Caco-2 (cell line): ENCODE measurements around the gene ANGPTL2. TPM values are rescaled to one million over a fixed set of nuclear protein-coding genes. Genes with fewer than 3 reads are reported as not detected.

ENCODE experiments used
- BruUV-seq: library from RNA; stranded (reverse); fragments of 400-500 nt; replicated peaks from 2 replicates; lab custom pipeline; 2021; lab: Mats Ljungman, UMichigan
- CTCF ChIA-PET: fragments of 300-600 bp; sonication (Branson Sonifier 250); formaldehyde crosslinking; loops from one replicate; lab custom pipeline; 2022; ENCODE audit warnings: antibody characterized with exemption; lab: Charles Lee
- POLR2A ChIA-PET: fragments of 300-600 bp; sonication (Branson Sonifier 250); formaldehyde crosslinking; loops from one replicate; lab custom pipeline; 2022; ENCODE audit warnings: antibody characterized with exemption; lab: Charles Lee
- DNase-seq, 2 experiments: peaks; one replicate each; pipeline versions ENCODE4 v3.0.0 to v3.0.0-alpha.2; 2020 to 2022
- H3K27me3 ChIP-seq: replicated peaks from 2 replicates; pipeline ENCODE4 v1.6.0; 2011; ENCODE audit warnings: low read length; ENCODE audit not compliant: control insufficient read depth, insufficient read depth
- H3K36me3 ChIP-seq: 2 replicates; pipeline ENCODE4 v1.5.1; 2011; ENCODE audit warnings: low read length; ENCODE audit not compliant: control insufficient read depth, insufficient read depth
- H3K4me1 ChIP-seq: fragments of 250-450 bp; sonication (Bioruptor Pico); 2 replicates; pipeline ENCODE4 v1.5.1; 2020; ENCODE audit warnings: mild to moderate bottlenecking
- H3K4me3 ChIP-seq: 2 replicates; pipeline ENCODE4 v1.5.1; 2011; ENCODE audit warnings: low read depth, mild to moderate bottlenecking, control low read depth, low read length
- H3K9me3 ChIP-seq: fragments of 250-450 bp; sonication (Bioruptor Pico); 2 replicates; pipeline ENCODE4 v1.5.1; 2020; ENCODE audit warnings: mild to moderate bottlenecking, moderate library complexity
- H3K27ac Mint-ChIP-seq: one replicate; pipeline ENCODE4 v1.8.0; 2022; ENCODE audit warnings: mixed read lengths; ENCODE audit not compliant: unreplicated experiment
- H3K27me3 Mint-ChIP-seq: one replicate; pipeline ENCODE4 v1.8.0; 2022; ENCODE audit warnings: mixed read lengths; ENCODE audit not compliant: insufficient read depth, unreplicated experiment
- H3K36me3 Mint-ChIP-seq: one replicate; pipeline ENCODE4 v1.8.0; 2022; ENCODE audit warnings: mild to moderate bottlenecking, mixed read lengths; ENCODE audit not compliant: insufficient read depth, unreplicated experiment
- H3K4me1 Mint-ChIP-seq: one replicate; pipeline ENCODE4 v1.8.0; 2022; ENCODE audit warnings: low read depth, mixed read lengths; ENCODE audit not compliant: unreplicated experiment
- H3K4me3 Mint-ChIP-seq: one replicate; pipeline ENCODE4 v1.8.0; 2022; ENCODE audit warnings: mild to moderate bottlenecking, moderate library complexity, mixed read lengths; ENCODE audit not compliant: unreplicated experiment
- H3K9me3 Mint-ChIP-seq: one replicate; pipeline ENCODE4 v1.8.0; 2022; ENCODE audit warnings: mixed read lengths; ENCODE audit not compliant: unreplicated experiment
- intact Hi-C: fragments of 100-400 bp; cut with micrococcal nuclease; formaldehyde crosslinking; loops from one replicate; pipeline ENCODE4 v1.10.0; 2022; ENCODE audit not compliant: unreplicated experiment
- total RNA-seq: library from RNA; stranded (reverse); gene quantifications from 2 replicates; pipeline ENCODE4 v1.2.3, GENCODE V29; 2022
- TF ChIP-seq, protein P1 (sequence below), 2 experiments: fragments of 200-600 bp in 1 of 2; IDR thresholded peaks; 1 replicate in 1 of 2; 2 replicates in 1 of 2; pipeline versions ENCODE4 v1.5.1 to v1.8.0; 2011 to 2022; ENCODE audit warnings: antibody characterized with exemption in 1 of 2, control low read depth in 1 of 2, inconsistent platforms in 1 of 2, low read depth in 1 of 2, low read length in 1 of 2, mild to moderate bottlenecking in 1 of 2, moderate library complexity in 1 of 2; ENCODE audit not compliant: insufficient read depth in 1 of 2, severe bottlenecking in 1 of 2, unreplicated experiment in 1 of 2

The ANGPTL2 gene
- total RNA-seq, 1 experiment from 2014 or later, result not detected

DNA sequence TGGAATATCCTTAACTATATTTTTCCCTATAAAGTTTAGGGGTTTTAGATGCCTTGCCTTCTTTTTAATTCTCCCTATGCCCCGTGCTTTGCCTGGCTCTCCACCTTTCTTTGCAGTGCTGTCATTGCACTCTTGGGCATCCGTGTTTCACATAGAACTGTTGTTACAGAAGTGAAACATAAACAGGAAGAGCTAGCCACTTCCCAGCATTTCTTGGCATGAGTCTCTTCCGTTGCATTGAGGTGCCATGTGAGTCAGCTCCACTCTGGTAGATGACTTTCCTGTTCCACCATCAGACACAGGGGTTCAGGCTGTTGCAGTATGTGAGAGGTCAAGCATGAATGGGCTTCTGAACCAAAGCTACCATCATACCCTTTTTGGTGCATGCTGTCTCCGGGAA, 73.4 kb downstream of the ANGPTL2 start:
- TF ChIP-seq, protein P1, sequence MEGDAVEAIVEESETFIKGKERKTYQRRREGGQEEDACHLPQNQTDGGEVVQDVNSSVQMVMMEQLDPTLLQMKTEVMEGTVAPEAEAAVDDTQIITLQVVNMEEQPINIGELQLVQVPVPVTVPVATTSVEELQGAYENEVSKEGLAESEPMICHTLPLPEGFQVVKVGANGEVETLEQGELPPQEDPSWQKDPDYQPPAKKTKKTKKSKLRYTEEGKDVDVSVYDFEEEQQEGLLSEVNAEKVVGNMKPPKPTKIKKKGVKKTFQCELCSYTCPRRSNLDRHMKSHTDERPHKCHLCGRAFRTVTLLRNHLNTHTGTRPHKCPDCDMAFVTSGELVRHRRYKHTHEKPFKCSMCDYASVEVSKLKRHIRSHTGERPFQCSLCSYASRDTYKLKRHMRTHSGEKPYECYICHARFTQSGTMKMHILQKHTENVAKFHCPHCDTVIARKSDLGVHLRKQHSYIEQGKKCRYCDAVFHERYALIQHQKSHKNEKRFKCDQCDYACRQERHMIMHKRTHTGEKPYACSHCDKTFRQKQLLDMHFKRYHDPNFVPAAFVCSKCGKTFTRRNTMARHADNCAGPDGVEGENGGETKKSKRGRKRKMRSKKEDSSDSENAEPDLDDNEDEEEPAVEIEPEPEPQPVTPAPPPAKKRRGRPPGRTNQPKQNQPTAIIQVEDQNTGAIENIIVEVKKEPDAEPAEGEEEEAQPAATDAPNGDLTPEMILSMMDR (IDR thresholded peaks at IDR 0.05; ENCODE audit: insufficient read depth in 1 of 2, low read depth in 1 of 2, low read length in 1 of 2, severe bottlenecking in 1 of 2, unreplicated experiment in 1 of 2), result no peak
- Histone ChIP-seq H3K27me3 (no peaks in the 10 kb centered on the region), H3K9me3 (no peaks in the 10 kb centered on the region), H3K4me3 (no peak overlapping the region), H3K36me3 (no peaks in the 10 kb centered on the region; the same call in 1 of the 2 replicates), H3K4me1 (no peaks in the 10 kb centered on the region)
- H3K27me3 Mint-ChIP-seq, result no peaks in the 10 kb centered on the region
- no peak for DNase-seq
- no peak overlapping the region for H3K27ac Mint-ChIP-seq
- H3K36me3 Mint-ChIP-seq, result no peaks in the 10 kb centered on the region
- H3K4me3 Mint-ChIP-seq, result no peak overlapping the region
- ChIA-PET CTCF (no interaction called here), POLR2A (no interaction called here)
- no peaks in the 10 kb centered on the region for H3K9me3 Mint-ChIP-seq
- no peaks in the 10 kb centered on the region for H3K4me1 Mint-ChIP-seq
- BruUV-seq, result no TSS peak
- intact Hi-C loops, result no loop called here

DNA sequence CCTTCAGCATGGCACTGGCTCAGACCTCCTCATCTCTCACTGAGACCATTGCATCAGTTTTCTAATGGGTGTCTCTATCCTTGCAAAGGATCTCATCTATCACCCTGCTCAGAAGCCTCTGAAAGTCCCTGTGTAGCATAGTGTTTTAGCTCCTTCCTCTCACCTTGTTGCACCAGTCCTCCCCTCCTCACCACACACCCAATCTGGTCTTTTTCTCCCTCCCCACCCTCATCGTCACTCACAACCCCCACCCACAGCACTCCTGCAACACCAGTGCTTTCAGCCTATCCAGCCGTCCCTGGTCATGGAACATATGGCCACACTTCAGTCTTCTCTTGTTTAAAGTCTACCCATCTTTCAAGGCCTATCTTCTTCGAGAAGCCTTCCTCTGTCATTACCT, 74.5 kb downstream of the ANGPTL2 start:
- ChIA-PET POLR2A (no interaction called here), CTCF (no interaction called here)
- Histone ChIP-seq H3K4me3 (no peak overlapping the region), H3K27me3 (no peaks in the 10 kb centered on the region), H3K36me3 (no peaks in the 10 kb centered on the region; the same call in 1 of the 2 replicates), H3K9me3 (no peaks in the 10 kb centered on the region), H3K4me1 (no peaks in the 10 kb centered on the region)
- no peak overlapping the region for H3K27ac Mint-ChIP-seq
- TF ChIP-seq, protein P1 (IDR thresholded peaks at IDR 0.05; ENCODE audit: insufficient read depth in 1 of 2, low read depth in 1 of 2, low read length in 1 of 2, severe bottlenecking in 1 of 2, unreplicated experiment in 1 of 2), result no peak
- H3K9me3 Mint-ChIP-seq, result no peaks in the 10 kb centered on the region
- no peak for DNase-seq
- H3K4me3 Mint-ChIP-seq, result no peak overlapping the region
- H3K27me3 Mint-ChIP-seq, result no peaks in the 10 kb centered on the region
- H3K4me1 Mint-ChIP-seq, result no peaks in the 10 kb centered on the region
- BruUV-seq, result no TSS peak
- H3K36me3 Mint-ChIP-seq, result no peaks in the 10 kb centered on the region
- intact Hi-C loops, result no loop called here

DNA sequence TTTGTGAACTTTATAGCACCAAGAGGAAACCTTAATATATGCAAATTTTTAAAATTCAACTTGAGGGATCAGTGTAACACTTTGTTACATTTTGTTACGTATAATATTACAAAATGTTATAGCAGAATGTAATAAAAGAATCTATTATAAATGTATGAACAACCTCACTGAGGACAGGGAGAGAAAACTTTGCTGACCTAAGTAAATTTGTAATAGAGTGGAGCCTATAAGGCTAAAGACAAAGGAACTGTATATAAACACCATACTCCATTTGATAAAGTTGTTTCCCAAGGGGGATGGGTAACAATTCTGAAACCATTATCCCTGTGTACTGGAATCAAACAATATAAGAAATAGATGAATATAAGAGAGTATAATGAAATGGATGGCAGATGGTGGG, 77.3 kb downstream of the ANGPTL2 start:
- H3K36me3 Mint-ChIP-seq, result no peaks in the 10 kb centered on the region
- H3K4me1 Mint-ChIP-seq, result no peaks in the 10 kb centered on the region
- H3K9me3 Mint-ChIP-seq, result no peaks in the 10 kb centered on the region
- Histone ChIP-seq H3K27me3 (no peaks in the 10 kb centered on the region), H3K4me3 (no peak overlapping the region), H3K4me1 (no peaks in the 10 kb centered on the region), H3K36me3 (no peaks in the 10 kb centered on the region), H3K9me3 (no peaks in the 10 kb centered on the region)
- no TSS peak for BruUV-seq
- no peak overlapping the region for H3K4me3 Mint-ChIP-seq
- intact Hi-C loops, result no loop called here
- ChIA-PET POLR2A (no interaction called here), CTCF (no interaction called here)
- H3K27ac Mint-ChIP-seq, result no peak overlapping the region
- no peaks in the 10 kb centered on the region for H3K27me3 Mint-ChIP-seq
- DNase-seq, result no peak
- TF ChIP-seq, protein P1 (IDR thresholded peaks at IDR 0.05; ENCODE audit: insufficient read depth in 1 of 2, low read depth in 1 of 2, low read length in 1 of 2, severe bottlenecking in 1 of 2, unreplicated experiment in 1 of 2), result no peak
